Activated T-helper 1 cell treated with anti-CD3 and anti-CD28 coated beads, Interleukin-2, amount 50 U/mL, for 16 hours (primary cell): ENCODE results near the gene SYT2.
"Not testable (repeated sequence)": the region's sequence is repeated elsewhere in the genome, so short reads cannot be mapped to it uniquely, and the experiment has no call there.

Experiments used
- DNase-seq, 2 donors: peaks; one replicate each; pipeline ENCODE4 v3.0.0-alpha.2; 2020; ENCODE audit warnings: low read depth in 1 of 2, low spot score in 1 of 2

Gene SYT2

GRCh38 chr1:202547215-202547614 lies 163.0 kb downstream of the SYT2 start:
- DNase-seq: no peak

GRCh38 chr1:202546796-202547195 lies 163.5 kb downstream of the SYT2 start:
- DNase-seq: not testable (repeated sequence)

- DNase-seq: not testable (repeated sequence)
Measured at GRCh38 chr1:202546377-202546776, 163.9 kb downstream of the SYT2 start.

GRCh38 chr1:202545647-202546303 lies 164.5 kb downstream of the SYT2 start:
- not testable (repeated sequence) for DNase-seq

- DNase-seq: not testable (repeated sequence)
Measured at GRCh38 chr1:202544766-202545449, 165.3 kb downstream of the SYT2 start.

- DNase-seq: not testable (repeated sequence)
Measured at GRCh38 chr1:202543537-202543936, 166.7 kb downstream of the SYT2 start.

GRCh38 chr1:202542415-202542814 lies 167.8 kb downstream of the SYT2 start:
- DNase-seq: not testable (repeated sequence)

- not testable (repeated sequence) for DNase-seq
Measured at GRCh38 chr1:202540858-202541257, 169.4 kb downstream of the SYT2 start.
